ENCODE measurements around the gene NFATC3.

NFATC3 gene

DNA sequence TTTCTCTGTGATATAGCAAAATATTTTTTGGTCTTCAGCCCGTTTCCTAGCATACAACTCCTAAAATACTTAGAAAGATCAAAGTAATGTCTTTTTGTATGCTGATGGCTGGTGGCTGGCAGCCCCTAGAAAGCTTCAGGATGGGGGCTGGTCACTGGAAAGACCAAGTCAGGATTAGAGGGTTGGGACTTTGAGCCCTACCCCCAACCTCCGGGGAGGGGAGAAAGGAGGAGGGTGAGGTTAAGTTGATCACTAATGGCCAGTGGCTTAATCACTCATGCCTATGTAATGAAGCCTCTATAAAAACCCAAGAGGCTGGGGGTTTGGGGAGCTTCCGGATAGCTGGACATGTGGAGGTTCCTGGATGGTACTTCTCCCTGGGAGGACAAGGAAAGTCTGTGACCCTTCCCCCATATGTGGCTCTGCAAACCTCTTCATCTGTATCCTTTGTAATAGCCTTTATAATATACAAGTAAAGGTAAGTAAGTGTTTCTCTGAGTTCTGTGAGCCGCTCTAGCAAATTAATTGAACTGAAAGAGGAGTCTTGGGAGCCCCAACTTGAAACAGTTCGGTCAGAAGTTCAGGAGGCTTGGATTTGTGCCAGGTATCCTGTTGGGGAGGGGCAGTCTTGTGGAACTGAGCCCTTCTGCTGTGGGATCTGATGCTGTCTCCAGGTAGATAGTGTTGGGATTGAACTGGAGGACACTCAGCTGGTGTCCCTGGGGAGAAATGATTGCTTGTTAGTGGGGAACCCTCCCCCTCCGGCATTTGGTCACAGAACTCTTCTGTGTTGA, 182.6 kb downstream of the NFATC3 start:
- H3K4me3 ChIP-seq (replicated peaks; ENCODE audit: low read depth, low read length), result no peak overlapping the region
- no peak for DNase-seq (ENCODE audit: extremely low read depth, low read depth)
- TF ChIP-seq, protein P1, sequence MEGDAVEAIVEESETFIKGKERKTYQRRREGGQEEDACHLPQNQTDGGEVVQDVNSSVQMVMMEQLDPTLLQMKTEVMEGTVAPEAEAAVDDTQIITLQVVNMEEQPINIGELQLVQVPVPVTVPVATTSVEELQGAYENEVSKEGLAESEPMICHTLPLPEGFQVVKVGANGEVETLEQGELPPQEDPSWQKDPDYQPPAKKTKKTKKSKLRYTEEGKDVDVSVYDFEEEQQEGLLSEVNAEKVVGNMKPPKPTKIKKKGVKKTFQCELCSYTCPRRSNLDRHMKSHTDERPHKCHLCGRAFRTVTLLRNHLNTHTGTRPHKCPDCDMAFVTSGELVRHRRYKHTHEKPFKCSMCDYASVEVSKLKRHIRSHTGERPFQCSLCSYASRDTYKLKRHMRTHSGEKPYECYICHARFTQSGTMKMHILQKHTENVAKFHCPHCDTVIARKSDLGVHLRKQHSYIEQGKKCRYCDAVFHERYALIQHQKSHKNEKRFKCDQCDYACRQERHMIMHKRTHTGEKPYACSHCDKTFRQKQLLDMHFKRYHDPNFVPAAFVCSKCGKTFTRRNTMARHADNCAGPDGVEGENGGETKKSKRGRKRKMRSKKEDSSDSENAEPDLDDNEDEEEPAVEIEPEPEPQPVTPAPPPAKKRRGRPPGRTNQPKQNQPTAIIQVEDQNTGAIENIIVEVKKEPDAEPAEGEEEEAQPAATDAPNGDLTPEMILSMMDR (IDR thresholded peaks at IDR 0.05; ENCODE audit: low read depth, low read length, missing control alignments), result no peak

DNA sequence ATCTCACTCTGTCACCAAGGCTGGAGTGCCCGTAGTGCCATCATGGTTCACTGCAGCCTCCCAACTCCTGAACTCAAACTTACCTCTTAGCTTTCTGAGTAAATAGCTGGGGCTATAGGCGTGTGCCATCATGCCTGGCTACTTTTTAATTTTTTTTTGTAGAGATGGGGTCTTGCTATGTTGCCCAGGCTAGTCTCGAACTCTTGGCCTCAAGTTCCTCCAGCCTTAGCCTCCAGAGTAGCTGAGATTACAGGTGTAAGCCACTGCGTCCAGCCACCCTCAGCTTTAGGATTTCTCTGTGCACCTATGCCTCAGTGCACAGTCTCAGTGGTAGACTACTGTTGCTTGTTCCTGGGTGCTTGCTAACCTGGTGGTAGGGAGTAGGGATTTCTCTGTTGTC, 184.6 kb downstream of the NFATC3 start:
- H3K4me3 ChIP-seq (replicated peaks; ENCODE audit: low read depth, low read length), result no peak overlapping the region
- TF ChIP-seq, protein P1 (IDR thresholded peaks at IDR 0.05; ENCODE audit: low read depth, low read length, missing control alignments), result no peak
- DNase-seq (ENCODE audit: extremely low read depth, low read depth), result no peak

DNA sequence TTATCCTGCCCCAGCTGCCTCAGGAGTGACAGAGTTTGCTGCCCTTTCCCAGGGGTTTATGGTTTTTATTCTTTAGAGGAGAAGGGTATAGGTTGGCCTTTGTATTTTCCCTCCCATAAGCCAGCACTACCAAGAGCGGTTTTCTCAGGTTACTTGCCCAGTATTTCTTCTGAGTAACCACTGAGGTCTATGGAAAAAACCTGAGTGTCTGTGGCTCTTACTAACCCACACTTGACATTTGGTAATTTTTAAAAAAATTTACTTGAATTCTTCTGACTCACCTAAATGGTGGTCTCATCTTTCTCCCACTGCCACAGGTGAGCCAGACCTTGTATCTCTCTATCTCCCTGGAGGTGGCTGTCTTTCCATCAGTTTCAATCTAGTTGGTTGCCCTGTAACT, 185.2 kb downstream of the NFATC3 start:
- no peak for DNase-seq (ENCODE audit: extremely low read depth, low read depth)
- H3K4me3 ChIP-seq (replicated peaks; ENCODE audit: low read depth, low read length), result no peak overlapping the region
- TF ChIP-seq, protein P1 (IDR thresholded peaks at IDR 0.05; ENCODE audit: low read depth, low read length, missing control alignments), result no peak

DNA sequence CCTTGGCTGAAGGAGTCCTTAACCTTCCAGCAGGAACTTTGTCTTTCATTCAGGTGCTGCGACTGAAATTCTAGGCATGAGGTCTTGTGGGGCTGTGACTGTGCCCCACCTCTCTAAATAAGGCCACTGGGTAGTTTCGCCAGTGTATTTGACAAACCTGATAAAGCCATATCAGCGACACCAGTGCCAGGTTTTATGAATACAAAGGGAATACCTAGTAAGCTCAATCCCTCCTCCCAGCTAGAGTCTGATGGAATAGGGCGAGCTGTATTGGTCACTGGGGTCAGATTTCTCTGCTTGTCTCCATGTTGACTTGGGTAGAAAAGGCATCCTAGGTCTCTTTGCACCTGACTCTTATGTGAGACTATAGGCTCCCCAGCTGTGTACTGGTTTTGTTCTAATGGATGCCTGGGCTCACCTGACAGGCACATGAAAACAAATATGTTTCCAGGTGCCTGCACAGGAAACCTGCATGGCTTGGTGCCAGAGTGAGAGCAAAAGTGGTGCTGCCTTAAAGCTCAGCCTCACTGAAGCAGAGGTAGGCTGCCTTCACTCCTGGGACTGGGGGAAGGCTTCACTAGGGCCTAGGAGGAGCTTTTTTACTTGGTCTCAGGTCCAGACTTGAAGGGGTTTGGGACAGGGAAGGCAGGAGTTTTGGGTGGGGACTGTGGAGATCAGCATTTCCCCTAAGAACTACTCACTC, 187.5 kb downstream of the NFATC3 start:
- TF ChIP-seq, protein P1 (IDR thresholded peaks at IDR 0.05; ENCODE audit: low read depth, low read length, missing control alignments), result no peak

DNA sequence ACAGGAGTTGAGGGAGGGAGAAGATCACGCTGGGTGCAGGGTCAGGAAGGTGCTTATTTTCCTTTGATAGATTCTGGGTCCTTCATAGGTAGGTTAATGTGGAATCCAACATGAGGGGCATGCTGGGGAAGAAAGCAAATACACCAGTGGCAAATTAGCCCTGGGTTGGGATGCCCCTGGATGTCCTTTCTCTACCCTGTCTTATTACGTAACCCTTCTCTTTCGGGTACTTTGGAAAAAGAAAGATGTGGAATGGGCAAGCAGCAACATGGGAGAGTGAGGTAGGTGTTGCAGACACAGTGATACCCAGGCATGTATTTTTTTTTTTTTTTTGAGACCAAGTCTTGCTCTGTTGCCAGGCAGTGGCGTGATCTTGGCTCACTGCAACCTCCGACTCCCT, 188.3 kb downstream of the NFATC3 start:
- TF ChIP-seq, protein P1 (IDR thresholded peaks at IDR 0.05; ENCODE audit: low read depth, low read length, missing control alignments), result no peak
- DNase-seq (ENCODE audit: extremely low read depth, low read depth), result no peak
- H3K4me3 ChIP-seq (replicated peaks; ENCODE audit: low read depth, low read length), result no peak overlapping the region

More for the DNA sequence above, 187.5 kb downstream of the NFATC3 start:
- no peak for DNase-seq (ENCODE audit: extremely low read depth, low read depth)
- H3K4me3 ChIP-seq (replicated peaks; ENCODE audit: low read depth, low read length), result no peak overlapping the region

DNA sequence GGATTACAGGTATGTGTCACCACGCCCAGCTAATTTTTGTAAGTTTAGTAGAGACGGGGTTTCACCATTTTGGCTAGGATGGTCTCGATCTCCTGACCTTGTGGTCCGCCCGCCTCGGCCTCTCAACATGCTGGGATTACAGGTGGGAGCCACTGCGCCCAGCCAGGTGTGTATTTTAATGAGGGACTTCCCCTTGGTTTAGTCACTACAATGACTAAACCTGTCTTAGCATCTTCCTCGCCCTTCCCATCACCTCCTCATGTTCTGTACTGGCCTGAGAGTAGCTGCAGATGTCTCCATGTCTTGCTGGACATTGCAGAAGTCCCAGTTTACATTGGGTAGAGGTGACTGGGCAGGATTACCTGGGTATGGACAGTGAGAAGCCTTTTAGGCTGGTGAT, 188.7 kb downstream of the NFATC3 start:
- TF ChIP-seq, protein P1 (IDR thresholded peaks at IDR 0.05; ENCODE audit: low read depth, low read length, missing control alignments), result no peak
- no peak for DNase-seq (ENCODE audit: extremely low read depth, low read depth)
- no peak overlapping the region for H3K4me3 ChIP-seq (replicated peaks; ENCODE audit: low read depth, low read length)
